RWPE2 (cell line): ENCODE measurements around the gene UFC1.

Experiments
- ATAC-seq: fragments of 200-7000 bp; cut with Tn5 transposase; 3 replicates; pipeline ENCODE4 v1.9.1; 2021; ENCODE audit warnings: low read depth
- DNase-seq: peaks from one replicate; pipeline ENCODE4 v3.0.0-alpha.2; 2020; ENCODE audit warnings: low spot score
- H3K27ac ChIP-seq: fragments of 450-650 bp; 2 replicates; pipeline ENCODE4 v1.5.1; 2017; ENCODE audit warnings: mild to moderate bottlenecking; ENCODE audit not compliant: poor library complexity, severe bottlenecking
- H3K27me3 ChIP-seq: fragments of 250-450 bp; sonication (Bioruptor Pico); 2 replicates; pipeline ENCODE4 v1.5.1; 2021; ENCODE audit warnings: mild to moderate bottlenecking, moderate library complexity; ENCODE audit not compliant: insufficient read depth, poor library complexity, severe bottlenecking
- H3K36me3 ChIP-seq: fragments of 250-450 bp; sonication (Bioruptor Pico); 2 replicates; pipeline ENCODE4 v1.5.1; 2020; ENCODE audit warnings: low read depth, mild to moderate bottlenecking, moderate library complexity
- H3K4me1 ChIP-seq: fragments of 250-450 bp; sonication (Bioruptor Pico); 2 replicates; pipeline ENCODE4 v1.5.1; 2021; ENCODE audit warnings: mild to moderate bottlenecking, moderate library complexity; ENCODE audit not compliant: insufficient read depth, poor library complexity, severe bottlenecking
- H3K4me3 ChIP-seq: fragments of 250-450 bp; sonication (Bioruptor Pico); 2 replicates; pipeline ENCODE4 v1.5.1; 2021; ENCODE audit warnings: mild to moderate bottlenecking, moderate library complexity; ENCODE audit not compliant: severe bottlenecking
- H3K9me3 ChIP-seq: fragments of 250-450 bp; sonication (Bioruptor Pico); 2 replicates; pipeline ENCODE4 v1.5.1; 2021; ENCODE audit warnings: mild to moderate bottlenecking, moderate library complexity; ENCODE audit not compliant: severe bottlenecking
- CTCF ChIP-seq: fragments of 450-650 bp; IDR thresholded peaks from one replicate; pipeline ENCODE4 v1.5.1; 2017; ENCODE audit warnings: mild to moderate bottlenecking, moderate library complexity; ENCODE audit not compliant: poor library complexity, severe bottlenecking

UFC1 gene

GRCh38 chr1:161190962-161191521, 37.3 kb downstream of the UFC1 start:
- no peak for ATAC-seq
- H3K9me3 ChIP-seq, result no peaks in the 10 kb centered on the region
- no peaks in the 10 kb centered on the region for H3K27me3 ChIP-seq
- H3K4me3 ChIP-seq, result no peak overlapping the region
- no peak overlapping the region for H3K27ac ChIP-seq
- no peak for DNase-seq
- no peak for TF ChIP-seq CTCF
- H3K36me3 ChIP-seq, result no peaks in the 10 kb centered on the region
- no peaks in the 10 kb centered on the region for H3K4me1 ChIP-seq

GRCh38 chr1:161191971-161192370, 38.2 kb downstream of the UFC1 start:
- no peak for TF ChIP-seq CTCF
- Histone ChIP-seq H3K4me1 (no peaks in the 10 kb centered on the region), H3K9me3 (no peaks in the 10 kb centered on the region), H3K27me3 (no peaks in the 10 kb centered on the region), H3K36me3 (no peaks in the 10 kb centered on the region), H3K27ac (no peak overlapping the region), H3K4me3 (no peak overlapping the region)
- DNase-seq (no peak), ATAC-seq (no peak)

GRCh38 chr1:161192476-161193465, 39.0 kb downstream of the UFC1 start:
- Histone ChIP-seq H3K4me3 (no peak overlapping the region), H3K9me3 (no peaks in the 10 kb centered on the region), H3K36me3 (no peaks in the 10 kb centered on the region), H3K27ac (no peak overlapping the region), H3K27me3 (no peaks in the 10 kb centered on the region), H3K4me1 (no peaks in the 10 kb centered on the region)
- no peak for DNase-seq
- TF ChIP-seq CTCF, result peak; percentile 93
- ATAC-seq, result peak; percentile 84

GRCh38 chr1:161193561-161194235, 39.9 kb downstream of the UFC1 start:
- no peak for ATAC-seq
- H3K4me3 ChIP-seq, result no peak overlapping the region

More at GRCh38 chr1:161193561-161194235, 39.9 kb downstream of the UFC1 start:
- Histone ChIP-seq H3K9me3 (no peaks in the 10 kb centered on the region), H3K27ac (no peak overlapping the region), H3K4me1 (no peaks in the 10 kb centered on the region), H3K27me3 (no peaks in the 10 kb centered on the region), H3K36me3 (no peaks in the 10 kb centered on the region)
- DNase-seq, result no peak
- no peak for TF ChIP-seq CTCF
